GM19372 (cell line): ENCODE results near the gene PTPRN2.
"Not testable (repeated sequence)": the region's sequence is repeated elsewhere in the genome, so short reads cannot be mapped to it uniquely, and the experiment has no call there.

ENCODE experiments used
- ATAC-seq: cut with Tn5 transposase; IDR thresholded peaks from one replicate; pipeline ENCODE4 v1.9.1; 2021; ENCODE audit warnings: mild to moderate bottlenecking, low read depth, moderate library complexity; ENCODE audit not compliant: unreplicated experiment

PTPRN2 gene

DNA sequence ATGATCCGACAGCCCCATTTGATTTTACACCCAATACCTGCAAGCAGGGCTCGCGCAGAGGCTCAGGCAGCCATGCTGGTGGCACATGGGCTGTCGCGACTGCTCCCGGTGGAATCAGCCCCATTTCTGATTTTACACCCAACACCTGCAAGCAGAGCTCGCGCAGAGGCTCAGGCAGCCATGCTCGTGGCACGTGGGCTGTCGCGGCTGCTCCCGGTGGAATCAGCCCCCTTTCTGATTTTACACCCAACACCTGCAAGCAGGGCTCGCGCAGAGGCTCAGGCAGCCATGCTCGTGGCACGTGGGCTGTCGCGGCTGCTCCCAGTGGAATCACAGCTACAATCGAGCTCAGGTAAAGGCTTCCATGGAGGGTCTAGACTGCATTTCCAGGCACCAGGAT is 244.1 kb downstream of the PTPRN2 start:
- ATAC-seq = no peak

GRCh38 chr7:158341097-158341496 is 246.5 kb downstream of the PTPRN2 start:
- not testable (repeated sequence) for ATAC-seq

GRCh38 chr7:158336952-158337351 is 250.7 kb downstream of the PTPRN2 start:
- ATAC-seq = not testable (repeated sequence)

DNA sequence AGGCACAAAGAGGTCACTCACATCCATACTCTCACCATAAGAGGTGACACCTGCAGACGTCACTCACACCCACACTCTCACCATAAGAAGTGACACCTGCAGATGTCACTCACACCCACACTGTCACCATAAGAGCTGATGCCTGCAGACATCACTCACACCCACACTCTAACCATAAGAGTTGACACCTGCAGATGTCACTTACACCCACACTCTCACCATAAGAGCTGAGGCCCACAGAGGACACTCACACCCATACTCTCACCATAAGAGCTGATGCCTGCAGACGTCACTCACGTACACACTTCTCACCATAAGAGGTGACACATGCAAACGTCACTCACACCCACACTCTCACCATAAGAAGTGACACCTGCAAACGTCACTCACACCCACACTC is 255.1 kb downstream of the PTPRN2 start:
- not testable (repeated sequence) for ATAC-seq

DNA sequence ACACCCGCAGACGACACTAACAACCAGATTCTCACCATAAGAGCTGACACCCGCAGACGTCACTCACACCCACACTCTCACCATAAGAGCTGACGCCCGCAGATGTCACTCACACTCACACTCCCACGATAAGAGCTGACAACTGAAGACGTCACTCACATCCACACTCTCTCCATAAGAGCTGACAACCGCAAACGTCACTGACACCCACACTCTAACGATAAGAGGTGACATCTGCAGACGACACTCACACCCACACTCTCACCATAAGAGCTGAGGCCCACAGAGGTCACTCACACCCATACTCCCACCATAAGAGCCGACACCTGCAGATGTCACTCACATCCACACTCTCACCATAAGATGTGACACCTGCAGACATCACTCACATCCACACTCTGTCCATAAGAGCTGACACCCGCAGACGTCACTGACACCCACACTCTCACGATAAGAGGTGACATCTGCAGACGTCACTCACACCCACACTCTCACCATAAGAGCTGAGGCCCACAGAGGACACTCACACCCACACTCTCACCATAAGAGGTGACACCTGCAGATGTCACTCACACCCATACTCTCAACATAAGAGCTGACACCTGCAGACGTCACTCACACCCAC is 255.7 kb downstream of the PTPRN2 start:
- not testable (repeated sequence) for ATAC-seq

DNA sequence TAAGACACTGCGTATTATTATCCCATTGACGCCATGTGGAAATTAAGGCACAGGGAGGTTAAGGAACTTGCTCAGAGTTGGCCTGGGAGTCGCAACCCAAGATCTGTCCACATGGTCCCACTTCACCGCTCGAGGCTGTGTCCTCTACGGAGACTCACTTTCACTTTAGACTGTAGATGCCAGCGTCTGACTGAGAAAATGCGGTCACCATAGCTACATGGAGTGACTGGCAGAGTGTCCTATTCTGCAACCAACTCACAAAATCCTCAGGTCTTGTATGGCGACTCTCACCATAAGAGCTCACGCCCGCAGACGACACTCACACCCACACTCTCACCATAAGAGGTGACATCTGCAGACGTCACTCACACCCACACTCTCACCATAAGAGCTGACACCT is 257.9 kb downstream of the PTPRN2 start:
- ATAC-seq = no peak

- no peak for ATAC-seq
Observed at GRCh38 chr7:158329014-158329610, 258.5 kb downstream of the PTPRN2 start.

DNA sequence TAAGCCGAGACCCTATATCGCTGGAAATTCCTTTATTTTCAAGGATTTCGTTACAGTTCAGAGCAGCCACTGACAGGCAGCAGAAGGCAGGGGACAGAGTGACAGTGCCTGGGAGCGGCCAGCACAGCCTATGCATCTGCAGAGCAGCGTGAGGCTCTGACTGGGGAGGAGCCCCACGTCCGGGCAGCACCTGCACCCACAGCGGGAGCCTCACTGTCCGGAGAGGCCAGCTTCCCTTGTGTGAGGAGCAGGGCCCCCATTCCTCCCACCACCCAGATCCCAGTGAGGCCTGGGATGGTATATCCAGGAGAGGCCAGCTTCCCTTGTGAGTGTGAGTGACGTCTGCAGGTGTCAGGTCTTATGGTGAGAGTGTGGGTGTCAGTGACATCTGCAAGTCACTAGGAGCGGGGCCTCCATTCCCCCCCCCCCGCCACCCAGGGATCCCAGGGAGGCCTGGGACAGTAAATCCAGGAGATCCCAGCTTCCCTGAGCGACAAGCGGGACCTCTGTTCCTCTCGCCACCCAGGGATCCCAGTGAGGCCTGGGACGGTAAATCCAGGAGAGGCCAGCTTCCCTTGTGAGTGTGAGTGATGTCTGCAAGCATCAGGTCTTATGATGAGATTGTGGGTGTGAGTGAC is 259.1 kb downstream of the PTPRN2 start:
- ATAC-seq = no peak

GRCh38 chr7:158327571-158328180 is 259.9 kb downstream of the PTPRN2 start:
- ATAC-seq = no peak

GRCh38 chr7:158327012-158327411 is 260.6 kb downstream of the PTPRN2 start:
- ATAC-seq = no peak

DNA sequence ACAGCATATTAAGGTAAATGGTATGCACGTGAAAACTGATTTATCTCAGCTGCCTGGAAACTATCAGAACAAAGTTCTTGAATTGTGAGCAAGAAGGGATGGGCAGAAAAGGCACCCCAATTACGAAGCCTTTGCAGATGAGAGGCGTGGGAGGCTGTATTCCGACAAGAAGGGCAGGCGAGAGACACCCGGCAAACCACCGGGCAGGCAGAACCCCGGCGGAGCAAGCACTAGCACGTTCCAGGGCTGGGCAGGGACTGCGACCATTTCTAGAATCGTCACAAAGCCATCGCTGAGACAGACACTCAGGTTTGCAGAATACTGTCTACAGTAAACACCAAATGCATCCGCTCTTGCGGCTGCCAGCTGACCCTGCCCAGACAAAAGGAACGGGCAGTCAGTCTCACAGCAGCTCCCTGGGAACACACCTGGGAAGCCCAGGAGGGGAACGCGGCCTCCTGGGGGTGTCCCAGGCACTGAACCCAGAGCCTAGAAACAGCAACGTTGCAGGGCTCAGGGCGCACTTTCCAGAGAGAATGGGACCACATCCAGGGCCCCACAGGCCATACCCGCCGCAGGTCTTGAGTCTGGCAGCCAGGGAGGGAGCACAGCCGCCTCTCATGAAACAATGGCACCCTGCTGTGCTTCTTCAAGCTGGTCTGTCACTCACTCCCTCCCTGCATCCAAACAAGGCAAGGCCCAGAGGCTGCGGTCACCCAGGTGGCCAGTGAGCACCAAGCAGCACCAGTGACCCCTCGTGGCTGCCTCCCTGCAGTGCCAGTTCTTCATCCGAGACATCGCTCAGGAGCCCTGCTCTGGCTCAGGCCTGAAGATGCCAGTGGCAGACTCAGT is 261.9 kb downstream of the PTPRN2 start:
- no peak for ATAC-seq

DNA sequence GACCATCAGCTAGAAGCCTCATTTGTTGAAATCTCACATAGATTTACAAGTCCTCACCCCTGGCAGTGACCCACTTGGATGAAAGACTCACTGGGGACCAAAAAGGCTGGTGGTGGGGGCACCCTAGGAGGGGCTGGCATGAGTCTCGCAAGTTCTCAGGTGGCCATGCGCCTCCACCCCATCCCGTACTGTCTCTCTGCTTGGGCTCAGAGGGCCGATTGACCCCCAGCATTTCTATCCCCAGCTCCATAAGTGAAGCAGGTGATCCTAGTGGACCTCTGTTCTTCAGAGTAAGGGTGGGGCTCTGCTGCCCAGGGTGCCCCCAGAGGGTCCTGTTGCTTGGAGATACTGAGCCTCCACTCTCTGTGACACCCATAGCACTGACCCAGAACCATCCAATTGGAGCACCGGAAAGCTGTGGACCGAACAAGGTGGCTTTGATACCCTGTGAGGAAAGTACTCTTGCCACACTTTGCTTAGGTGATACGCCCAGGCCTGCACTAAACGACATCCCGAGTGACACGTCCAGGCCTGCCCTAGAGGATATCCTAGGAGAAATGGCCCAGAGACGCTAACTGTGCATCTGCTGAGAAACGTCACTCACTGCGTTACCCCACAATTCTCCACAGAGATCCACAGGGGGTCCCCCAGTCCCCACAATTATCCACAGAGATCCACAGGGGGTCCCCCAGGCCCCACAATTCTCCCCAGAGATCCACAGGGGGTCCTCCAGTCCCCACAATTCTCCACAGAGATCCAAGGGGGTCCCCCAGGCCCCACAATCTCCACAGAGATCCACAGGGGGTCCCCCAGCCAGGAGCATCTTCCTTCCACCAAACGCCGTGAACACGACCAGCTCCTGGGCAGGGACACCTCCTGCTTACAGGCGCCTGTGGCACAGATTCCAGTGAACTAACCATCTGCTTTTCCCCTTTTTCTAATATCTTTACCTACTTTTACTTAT is 262.9 kb downstream of the PTPRN2 start:
- no peak for ATAC-seq

DNA sequence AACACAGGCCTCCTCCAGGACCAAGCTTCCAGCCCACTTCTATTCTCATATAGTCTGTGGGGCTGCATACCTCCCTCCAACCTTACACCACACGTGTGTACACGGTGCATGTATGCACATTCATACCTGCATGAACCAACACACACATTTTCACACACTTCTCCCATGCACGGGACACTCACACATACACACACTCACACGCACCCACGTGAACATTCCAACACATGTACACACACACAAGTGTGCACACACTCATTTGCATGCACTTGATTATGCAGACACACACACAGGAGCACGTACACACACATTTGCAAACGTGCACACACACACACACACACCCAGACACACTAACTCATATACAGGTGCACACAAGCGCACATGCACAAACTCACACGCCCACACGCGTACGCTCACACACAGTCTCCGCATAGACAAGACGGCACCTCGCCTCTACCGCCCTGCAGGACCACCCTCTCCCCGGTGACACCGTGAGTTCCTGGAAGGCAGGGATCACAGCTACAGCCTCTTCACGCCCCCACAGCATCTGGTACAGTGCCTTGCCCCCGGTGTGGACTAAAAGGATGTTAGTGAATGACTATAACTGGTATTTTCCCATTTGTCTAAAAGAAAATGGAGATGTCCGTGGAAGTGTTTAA is 263.8 kb downstream of the PTPRN2 start:
- no peak for ATAC-seq

- no peak for ATAC-seq
Observed at GRCh38 chr7:158322616-158323530, 264.8 kb downstream of the PTPRN2 start.

DNA sequence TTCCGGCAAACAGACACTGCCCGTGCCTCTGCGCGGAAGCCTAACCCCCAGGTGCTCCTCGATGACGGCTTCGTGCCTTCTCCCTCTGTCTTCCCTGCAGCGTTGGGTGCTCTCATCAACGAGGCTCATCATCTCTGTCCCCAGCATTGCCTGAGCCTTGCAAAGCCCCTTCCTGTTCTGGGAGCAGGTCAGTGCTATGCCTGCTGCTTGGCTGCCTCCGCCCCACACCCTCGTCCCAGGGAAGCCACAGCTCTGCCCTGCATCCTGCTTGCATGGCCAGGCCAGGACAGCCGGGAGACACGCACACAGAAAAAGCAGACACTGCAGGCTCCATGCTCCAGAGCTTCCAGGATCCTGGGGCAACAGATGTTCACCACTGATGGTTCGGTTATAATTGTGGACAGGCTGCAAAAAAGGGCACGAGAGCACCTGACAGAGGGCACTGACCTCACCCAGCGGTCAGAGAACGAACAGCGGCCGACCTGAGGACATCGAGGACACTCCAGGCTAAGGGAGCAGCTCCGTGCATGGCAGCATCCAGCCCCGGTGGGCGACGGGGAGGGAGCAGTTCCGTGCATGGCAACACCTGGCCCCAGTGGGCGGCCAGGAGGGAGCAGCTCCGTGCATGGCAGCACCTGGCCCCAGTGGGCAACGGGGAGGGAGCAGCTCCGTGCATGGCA is 265.5 kb downstream of the PTPRN2 start:
- ATAC-seq = no peak

DNA sequence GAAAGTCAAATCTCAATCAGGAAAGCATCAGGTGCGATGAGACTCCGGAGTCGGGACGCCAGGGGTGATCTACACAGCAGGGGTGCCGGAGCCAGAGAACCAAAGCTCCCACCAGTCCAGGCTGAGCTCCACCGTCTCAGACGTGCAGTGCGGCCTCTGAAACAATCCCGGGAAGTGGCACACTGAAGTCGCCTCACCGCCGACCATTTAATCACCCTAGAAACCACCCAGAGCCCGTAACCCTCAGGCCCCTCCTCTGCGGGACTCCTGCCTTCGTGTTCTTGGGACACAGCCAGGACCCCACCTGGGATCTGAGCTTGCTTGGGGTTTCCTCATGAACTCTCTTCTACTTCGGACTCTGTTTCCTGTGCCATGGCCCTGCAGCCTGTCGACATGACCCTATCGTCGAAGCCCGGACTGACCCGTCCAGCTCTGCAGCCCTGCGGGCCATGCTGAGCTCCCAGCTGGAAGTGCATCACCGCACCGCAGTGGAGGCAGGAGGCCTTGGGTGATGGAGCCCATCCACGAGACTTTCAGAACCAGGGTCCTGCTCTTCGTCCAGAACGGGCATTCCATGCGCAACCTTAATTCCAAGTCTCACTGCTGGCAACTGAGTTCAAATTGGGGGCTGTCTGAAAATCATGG is 266.4 kb downstream of the PTPRN2 start:
- ATAC-seq = no peak

GRCh38 chr7:158320328-158320727 is 267.3 kb downstream of the PTPRN2 start:
- no peak for ATAC-seq
